ENCODE results near the gene ATP13A3.

ATP13A3 gene

GRCh38 chr3:194369522-194370279 is 117.1 kb downstream of the ATP13A3 start, which contains the start of gene LRRC15:
LRRC15 (minus strand) TSS chr3:194369743; CDS start chr3:194361043, 8,700 bp downstream.
- peak; percentile 33 for DNase-seq (ENCODE audit: low read depth)

DNA sequence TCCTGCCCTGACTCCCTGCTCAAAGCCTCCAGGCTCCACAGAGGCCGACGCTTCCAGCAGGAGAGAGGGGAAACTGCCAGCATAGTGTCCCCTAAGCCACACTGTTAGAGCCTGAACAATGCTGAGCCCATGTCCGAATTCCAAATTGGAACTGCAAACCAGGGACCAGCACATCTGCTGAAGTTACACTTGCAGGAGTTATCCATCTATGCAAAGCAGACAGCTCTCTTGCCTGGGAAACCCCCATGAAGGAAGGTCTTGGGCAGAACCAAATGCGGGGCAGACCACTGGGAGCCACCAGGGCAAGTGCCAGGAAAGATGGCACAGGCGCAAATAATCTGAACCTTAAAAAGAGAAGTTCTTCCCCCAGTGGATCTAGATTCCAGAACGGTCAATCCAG is 117.9 kb downstream of the ATP13A3 start:
- no peak for DNase-seq (ENCODE audit: low read depth)

DNA sequence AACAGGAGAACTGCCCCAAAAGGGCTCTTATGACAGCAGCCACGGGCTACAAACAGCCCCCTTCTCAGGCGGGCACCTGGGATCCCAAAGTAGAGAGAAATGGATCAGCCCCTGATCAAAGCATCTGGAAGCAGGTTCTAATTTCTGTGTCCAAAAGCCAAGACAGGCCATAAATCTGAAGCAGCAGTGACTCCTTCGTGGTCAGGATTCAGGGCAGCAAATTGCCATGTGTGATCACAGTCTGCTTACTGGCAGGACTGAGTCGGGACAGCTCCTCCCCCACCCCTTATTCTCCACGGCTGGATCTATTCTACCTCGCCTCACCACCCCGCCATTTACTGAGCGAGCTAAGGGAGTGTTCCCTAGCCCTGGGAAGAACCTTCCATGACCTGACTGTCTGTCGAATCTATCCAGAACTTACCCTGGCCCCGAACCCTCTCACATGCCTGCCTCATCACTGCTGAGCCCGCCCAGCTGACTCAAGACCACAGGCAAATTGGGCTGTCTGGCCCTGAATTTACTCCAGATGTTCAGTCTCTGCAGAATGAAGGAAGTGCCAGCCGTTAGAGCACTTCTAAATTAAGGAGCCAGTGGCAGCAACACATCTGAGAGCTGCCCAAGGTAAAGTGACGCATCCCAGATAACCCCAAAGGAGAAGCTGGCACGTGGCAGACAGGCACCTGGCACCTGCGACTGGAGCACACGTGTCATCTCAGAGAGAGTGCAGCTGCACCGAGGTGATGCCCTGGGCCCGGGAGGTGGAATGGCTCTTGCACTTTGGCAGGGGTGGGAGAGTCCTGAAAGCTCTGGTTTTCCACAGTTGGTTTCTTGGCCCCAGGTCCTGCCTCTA is 118.6 kb downstream of the ATP13A3 start:
- peak; percentile 53 for DNase-seq (ENCODE audit: low read depth)

GRCh38 chr3:194365978-194366490 is 120.8 kb downstream of the ATP13A3 start:
- DNase-seq (ENCODE audit: low read depth), result no peak

DNA sequence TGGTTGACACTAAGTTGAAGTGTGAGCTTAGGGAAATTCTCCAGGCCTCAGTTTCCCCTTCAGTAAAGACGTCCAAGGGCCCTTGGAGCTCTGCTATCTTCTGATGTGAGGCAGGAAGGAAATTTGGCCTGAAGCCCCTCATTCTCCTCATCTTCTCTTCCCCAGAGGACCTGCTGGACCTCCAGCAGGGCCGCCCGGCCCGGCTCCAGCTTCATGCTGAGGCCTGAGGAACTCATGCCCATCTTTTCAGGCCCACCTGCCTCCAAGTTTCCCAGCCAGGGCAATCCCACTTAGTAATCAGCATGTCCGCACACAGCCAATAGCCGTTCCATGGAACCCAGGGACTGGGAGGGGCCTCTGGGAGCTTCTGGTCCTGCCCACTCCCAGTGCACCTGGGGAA is 121.3 kb downstream of the ATP13A3 start:
- DNase-seq (ENCODE audit: low read depth), result no peak

DNA sequence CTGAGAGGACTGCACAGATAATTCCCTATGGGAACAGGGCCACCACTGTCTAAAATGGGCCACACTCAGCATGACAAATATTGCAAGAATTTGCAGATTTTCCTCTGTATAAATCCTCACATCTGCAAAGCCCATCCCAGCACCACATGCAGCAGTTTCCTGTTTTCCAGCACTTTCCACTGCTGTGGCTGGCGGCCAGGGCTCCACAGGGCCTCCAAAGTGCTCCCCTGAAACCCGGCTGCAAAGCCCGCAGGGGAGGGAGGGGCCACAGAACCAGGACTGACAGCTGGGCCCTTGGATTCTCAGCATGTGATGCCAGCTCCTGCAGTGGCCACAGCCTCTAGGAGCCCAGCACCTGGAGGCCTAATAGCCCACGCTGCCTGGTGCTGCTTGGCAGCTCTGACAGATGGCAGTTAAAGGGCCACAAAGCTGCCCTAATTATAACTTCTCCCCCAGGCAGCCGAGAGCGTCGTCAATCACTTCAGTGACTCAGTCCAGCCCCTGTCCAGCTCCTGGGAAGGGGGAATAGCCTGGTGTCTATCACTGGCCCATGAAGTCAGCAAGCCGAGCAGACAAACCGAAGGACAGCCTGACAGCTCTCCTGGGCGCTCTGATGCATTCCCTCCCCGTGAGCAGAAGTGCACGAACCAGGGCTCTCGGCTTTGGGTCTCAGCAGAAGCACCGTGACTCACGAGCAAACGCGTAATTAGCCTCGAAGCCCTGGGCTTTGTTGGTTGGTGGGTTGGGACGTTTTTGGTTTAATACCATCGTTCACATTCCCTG is 122.0 kb downstream of the ATP13A3 start:
- peak; percentile 53 for DNase-seq (ENCODE audit: low read depth)

GRCh38 chr3:194364314-194364651 is 122.5 kb downstream of the ATP13A3 start:
- DNase-seq (ENCODE audit: low read depth), result no peak

DNA sequence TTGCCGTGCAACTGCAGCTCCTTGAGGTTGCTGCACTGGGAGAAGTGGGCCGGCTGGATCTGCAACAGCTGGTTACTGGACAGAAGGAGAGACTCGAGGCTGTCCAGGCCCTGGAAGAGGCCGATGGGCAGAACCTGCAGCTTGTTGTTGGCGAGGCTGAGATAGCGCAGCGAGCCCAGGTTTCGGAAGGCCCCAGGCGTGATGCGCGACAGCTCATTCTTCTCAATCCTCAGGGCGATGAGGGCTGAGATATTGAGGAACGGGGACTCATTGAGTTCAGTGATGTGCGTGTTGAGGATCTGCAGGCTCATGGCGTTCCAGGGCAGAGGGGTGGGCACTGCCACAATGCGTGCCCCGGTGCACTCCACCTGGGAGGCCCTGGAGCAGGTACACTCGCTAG is 126.2 kb downstream of the ATP13A3 start:
- no peak for DNase-seq (ENCODE audit: low read depth)

DNA sequence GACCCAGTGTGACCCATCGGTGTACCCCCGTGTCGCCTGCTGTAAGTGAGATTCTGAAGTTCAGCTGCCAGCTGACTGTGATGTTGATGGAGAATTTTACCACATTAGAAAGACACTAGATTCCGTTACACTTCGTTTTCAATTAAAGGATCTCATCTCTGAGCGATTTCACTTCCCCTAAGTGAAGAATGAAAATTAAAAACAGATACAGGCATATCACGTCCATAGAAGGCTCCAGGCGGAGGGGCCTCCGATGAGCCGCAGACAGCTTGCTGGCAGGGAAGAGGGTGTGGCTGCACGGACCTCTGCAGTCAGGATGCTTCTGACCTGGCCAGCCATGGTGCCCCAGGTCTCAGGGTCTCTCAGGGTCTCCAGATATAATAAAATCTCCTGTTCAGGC is 129.1 kb downstream of the ATP13A3 start:
- no peak for DNase-seq (ENCODE audit: low read depth)

DNA sequence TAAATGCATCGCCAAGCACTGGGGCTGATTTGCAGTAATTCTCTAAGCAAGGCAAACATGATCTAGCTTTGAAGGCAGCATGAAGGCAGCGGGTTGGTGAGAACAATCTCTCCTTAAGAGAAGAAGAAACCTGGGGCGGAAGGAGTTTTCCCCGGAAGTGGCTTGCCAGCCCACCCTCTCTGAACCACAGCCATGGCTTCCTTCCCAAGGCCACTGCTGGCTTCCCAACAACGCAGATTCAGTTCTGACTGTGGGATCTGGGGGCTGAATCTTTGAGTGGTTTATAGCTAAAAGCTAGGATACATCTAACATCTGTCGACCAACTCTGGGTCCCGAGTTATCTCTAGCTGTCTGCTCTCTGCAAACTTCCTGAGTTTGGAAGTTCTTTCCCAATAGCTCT is 131.4 kb downstream of the ATP13A3 start:
- DNase-seq (ENCODE audit: low read depth), result no peak

DNA sequence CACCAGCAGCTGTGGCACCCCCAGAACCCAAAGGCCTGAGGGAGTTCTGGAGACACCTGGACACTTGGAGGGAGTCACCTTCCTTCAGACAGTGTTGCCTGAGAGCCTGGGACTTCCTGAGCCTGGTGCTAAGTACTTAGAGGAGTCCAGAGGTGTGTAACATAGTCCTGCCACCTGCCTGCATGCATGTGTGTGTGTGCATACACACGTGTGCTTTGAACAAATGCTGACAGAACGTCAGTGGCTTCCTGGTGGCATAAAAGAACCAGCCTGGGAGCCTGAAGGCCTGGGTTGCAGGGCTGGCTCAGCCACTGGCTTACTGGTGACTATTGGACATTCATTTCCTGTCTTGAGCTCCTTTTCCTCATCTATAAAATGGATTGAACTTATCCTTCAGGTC is 132.5 kb downstream of the ATP13A3 start:
- DNase-seq (ENCODE audit: low read depth), result no peak

Measured in GM04503 (cell line).